ENCODE measurements around the gene SDSL. TPM values are rescaled to one million over a fixed set of nuclear protein-coding genes. Genes with fewer than 3 reads are reported as not detected.
A peak's percentile ranks its signal among the peaks of the same experiment; 100 is the strongest.

Gene SDSL
- total and polyA plus RNA-seq, 8 donors: 5.4 to 14.2 (median 9.6) TPM

- no peak for DNase-seq
- WGBS, 2 donors: 87 to 88% methylated on average over 2 of the region's 2 CpGs
- no peaks in the 10 kb centered on the region for H3K9me3 ChIP-seq
- H3K4me3 ChIP-seq: no peak overlapping the region
- FAIRE-seq: no peak
- H3K4me1 ChIP-seq: no peaks in the 10 kb centered on the region
- no peak for TF ChIP-seq CTCF (IDR thresholded peaks at IDR 0.05)
- no peak for ATAC-seq
- no peaks in the 10 kb centered on the region for H3K36me3 ChIP-seq
- H3K27ac ChIP-seq: no peak overlapping the region
- H3K27me3 ChIP-seq: no peaks in the 10 kb centered on the region
- intact Hi-C loops (cut with DNase I): no loop called here
These were observed 27.1 kb downstream of the SDSL start for GRCh38 chr12:113449299-113449698.

- H3K36me3 ChIP-seq: no peaks in the 10 kb centered on the region
- H3K9me3 ChIP-seq: no peaks in the 10 kb centered on the region
- ATAC-seq (no peak), FAIRE-seq (peak; percentile 99), DNase-seq (no peak)
- no peaks in the 10 kb centered on the region for H3K27me3 ChIP-seq
- H3K27ac ChIP-seq: no peak overlapping the region
- no peak overlapping the region for H3K4me3 ChIP-seq
- 90 to 96% methylated on average over 1 of the region's 1 CpG for whole genome bisulfite sequencing, 2 donors
- H3K4me1 ChIP-seq: no peaks in the 10 kb centered on the region
- intact Hi-C loops (cut with DNase I): no loop called here
- TF ChIP-seq CTCF (IDR thresholded peaks at IDR 0.05): no peak
These were observed 27.7 kb downstream of the SDSL start for GRCh38 chr12:113449839-113450238.

GRCh38 chr12:113452458-113452857, 30.3 kb downstream of the SDSL start:
- Histone ChIP-seq H3K4me3 (no peak overlapping the region), H3K27ac (no peak overlapping the region), H3K9me3 (no peaks in the 10 kb centered on the region), H3K27me3 (no peaks in the 10 kb centered on the region), H3K36me3 (no peaks in the 10 kb centered on the region), H3K4me1 (no peaks in the 10 kb centered on the region)
- FAIRE-seq: no peak
- TF ChIP-seq CTCF (IDR thresholded peaks at IDR 0.05): no peak
- intact Hi-C loops (cut with DNase I): no loop called here
- ATAC-seq: no peak
- no peak for DNase-seq
- 82 to 93% methylated on average over 2 of the region's 2 CpGs for WGBS, 2 donors

GRCh38 chr12:113453330-113453729, 31.1 kb downstream of the SDSL start:
- 35 to 47% methylated on average over 6 of the region's 6 CpGs for WGBS, 2 donors
- Histone ChIP-seq H3K9me3 (no peaks in the 10 kb centered on the region), H3K4me1 (no peaks in the 10 kb centered on the region), H3K27me3 (no peaks in the 10 kb centered on the region), H3K36me3 (no peaks in the 10 kb centered on the region), H3K27ac (no peak overlapping the region), H3K4me3 (no peak overlapping the region)
- DNase-seq (no peak), FAIRE-seq (no peak), ATAC-seq (no peak)
- no peak for TF ChIP-seq CTCF (IDR thresholded peaks at IDR 0.05)
- intact Hi-C loops (cut with DNase I): no loop called here

- no peak for FAIRE-seq
These were observed 34.0 kb downstream of the SDSL start for GRCh38 chr12:113456199-113456598.

More at GRCh38 chr12:113456199-113456598, 34.0 kb downstream of the SDSL start:
- no peak for TF ChIP-seq CTCF (IDR thresholded peaks at IDR 0.05)
- H3K9me3 ChIP-seq: no peaks in the 10 kb centered on the region
- H3K4me1 ChIP-seq: no peaks in the 10 kb centered on the region
- DNase-seq (no peak), ATAC-seq (no peak)
- WGBS, 2 donors: 85 to 92% methylated on average over 2 of the region's 2 CpGs
- H3K27me3 ChIP-seq: no peaks in the 10 kb centered on the region
- H3K4me3 ChIP-seq: no peak overlapping the region
- H3K36me3 ChIP-seq: no peaks in the 10 kb centered on the region
- intact Hi-C loops (cut with DNase I): no loop called here
- no peak overlapping the region for H3K27ac ChIP-seq
